Panc1 (cell line): ENCODE measurements around the gene SEMA4D. TPM values are rescaled to one million over a fixed set of nuclear protein-coding genes. Genes with fewer than 3 reads are reported as not detected.
A peak's percentile ranks its signal among the peaks of the same experiment; 100 is the strongest.

Experiments used
- ATAC-seq: fragments of 200-7000 bp; cut with Tn5 transposase; 2 replicates; pipeline ENCODE4 v1.9.1; 2020; ENCODE audit warnings: mild to moderate bottlenecking, moderate library complexity
- BruUV-seq: library from RNA; stranded (reverse); fragments of 400-500 nt; replicated peaks from 2 replicates; lab custom pipeline; 2021; lab: Mats Ljungman, UMichigan
- CTCF ChIA-PET: fragments of 300-600 bp; sonication (Branson Sonifier 250); formaldehyde crosslinking; loops from one replicate; lab custom pipeline; 2022; ENCODE audit warnings: antibody characterized with exemption; lab: Charles Lee
- POLR2A ChIA-PET: fragments of 300-600 bp; sonication (Branson Sonifier 250); formaldehyde crosslinking; loops from one replicate; lab custom pipeline; 2022; ENCODE audit warnings: antibody characterized with exemption; lab: Charles Lee
- DNase-seq: peaks from one replicate; pipeline ENCODE4 v3.0.0-alpha.2; 2010; ENCODE audit warnings: low read depth, low spot score
- H3K27ac ChIP-seq: 2 replicates; pipeline ENCODE4 v1.5.1; 2011; ENCODE audit warnings: mild to moderate bottlenecking, low read length, inconsistent platforms
- H3K27me3 ChIP-seq: fragments of 200-500 bp; sonication (Bioruptor generic); 2 replicates; pipeline ENCODE4 v1.6.0; 2014; ENCODE audit warnings: low read length, inconsistent platforms; ENCODE audit not compliant: control insufficient read depth, insufficient read depth
- H3K36me3 ChIP-seq: fragments of 200-500 bp; sonication (Bioruptor generic); 2 replicates; pipeline ENCODE4 v1.5.1; 2014; ENCODE audit warnings: inconsistent platforms, mild to moderate bottlenecking, low read length, moderate library complexity; ENCODE audit not compliant: control insufficient read depth, insufficient read depth
- H3K4me1 ChIP-seq: 2 replicates; pipeline ENCODE4 v1.5.1; 2011; ENCODE audit warnings: inconsistent platforms, mild to moderate bottlenecking, low read length, moderate library complexity; ENCODE audit not compliant: control insufficient read depth, insufficient read depth
- H3K4me3 ChIP-seq, 2 experiments: 2 replicates each; pipeline ENCODE4 v1.5.1; 2011 to 2012; ENCODE audit warnings: low read depth in 2 of 2, low read length in 2 of 2, mild to moderate bottlenecking in 2 of 2, inconsistent platforms in 1 of 2, moderate library complexity in 1 of 2
- H3K9me3 ChIP-seq: fragments of 200-500 bp; sonication (Bioruptor generic); 2 replicates; pipeline ENCODE4 v1.5.1; 2014; ENCODE audit warnings: low read depth, mild to moderate bottlenecking, inconsistent platforms, low read length, moderate library complexity; ENCODE audit not compliant: control insufficient read depth, insufficient read depth
- CTCF ChIP-seq: fragments of 450-650 bp; IDR thresholded peaks from 2 replicates; pipeline ENCODE4 v1.5.1; 2017; ENCODE audit warnings: mild to moderate bottlenecking
- POLR2AphosphoS5 ChIP-seq: IDR thresholded peaks from 2 replicates; pipeline ENCODE4 v1.6.1; 2012; ENCODE audit warnings: mild to moderate bottlenecking, low read depth, low read length, moderate library complexity
- SIN3A ChIP-seq: IDR thresholded peaks from 2 replicates; pipeline ENCODE4 v1.6.1; 2012; ENCODE audit warnings: low read depth, mild to moderate bottlenecking, low read length, moderate library complexity, borderline replicate concordance; ENCODE audit not compliant: insufficient read depth
- TCF7L2 ChIP-seq: IDR thresholded peaks from 2 replicates; pipeline ENCODE4 v1.6.1; 2011; ENCODE audit warnings: mild to moderate bottlenecking, low read depth, low read length, inconsistent platforms
- in situ Hi-C: cut with HindIII; loops from 2 replicates; pipeline ENCODE4 v1.10.0; 2016; ENCODE audit warnings: low sequenced_read_pairs, low pct_unique_long_range_greater_than_20kb
- intact Hi-C: fragments of 100-400 bp; cut with micrococcal nuclease; formaldehyde crosslinking; loops from one replicate; pipeline ENCODE4 v1.10.0; 2022; ENCODE audit not compliant: unreplicated experiment
- total RNA-seq: library from RNA; stranded (reverse); gene quantifications from one replicate; pipeline ENCODE4 v1.2.1, GENCODE V29; 2021; ENCODE audit not compliant: unreplicated experiment
- TF ChIP-seq, protein P1 (sequence below), 2 experiments: IDR thresholded peaks; 2 replicates each; pipeline ENCODE4 v1.6.1; 2011 to 2012; ENCODE audit warnings: low read depth in 2 of 2, control low read depth in 1 of 2, low read length in 1 of 2, mild to moderate bottlenecking in 1 of 2, moderate library complexity in 1 of 2; ENCODE audit not compliant: insufficient read depth in 1 of 2

SEMA4D gene
- total RNA-seq, 1 experiment from 2014 or later = 6.5 TPM

DNA sequence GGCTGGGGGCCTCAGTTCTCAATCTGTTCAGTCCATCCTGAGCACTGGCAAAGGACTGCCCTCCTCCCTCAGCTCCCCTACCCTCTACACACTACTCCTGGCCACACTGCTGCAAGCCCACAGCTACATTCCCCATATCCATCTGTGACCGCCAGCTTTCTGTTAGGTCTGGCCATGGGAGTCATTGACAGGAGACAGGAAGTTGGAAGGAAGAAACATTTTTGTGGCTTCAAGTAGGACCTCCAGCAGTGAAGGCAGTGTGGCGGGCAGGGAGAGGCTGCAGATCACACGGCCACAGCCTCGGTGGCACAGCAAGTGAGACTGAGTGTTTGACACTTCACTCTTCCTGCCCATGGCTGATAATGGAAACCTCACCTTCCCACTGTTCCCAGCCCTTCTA, 123.7 kb downstream of the SEMA4D start:
- ChIA-PET POLR2A (no interaction called here), CTCF (no interaction called here)
- intact Hi-C loops (loop anchor here (10.0 kb wide), 1 partner anchor 171 kb away; no protein-coding TSS in a partner anchor), in situ Hi-C loops (no loop called here)
- H3K27me3 ChIP-seq = no peaks in the 10 kb centered on the region
- no peak overlapping the region for H3K4me3 ChIP-seq
- no peak overlapping the region for H3K27ac ChIP-seq
- H3K36me3 ChIP-seq = no peaks in the 10 kb centered on the region
- ATAC-seq (no peak), DNase-seq (no peak)
- no TSS peak for BruUV-seq
- TF ChIP-seq SIN3A = no peak
- TF ChIP-seq TCF7L2 = no peak
- TF ChIP-seq, protein P1, sequence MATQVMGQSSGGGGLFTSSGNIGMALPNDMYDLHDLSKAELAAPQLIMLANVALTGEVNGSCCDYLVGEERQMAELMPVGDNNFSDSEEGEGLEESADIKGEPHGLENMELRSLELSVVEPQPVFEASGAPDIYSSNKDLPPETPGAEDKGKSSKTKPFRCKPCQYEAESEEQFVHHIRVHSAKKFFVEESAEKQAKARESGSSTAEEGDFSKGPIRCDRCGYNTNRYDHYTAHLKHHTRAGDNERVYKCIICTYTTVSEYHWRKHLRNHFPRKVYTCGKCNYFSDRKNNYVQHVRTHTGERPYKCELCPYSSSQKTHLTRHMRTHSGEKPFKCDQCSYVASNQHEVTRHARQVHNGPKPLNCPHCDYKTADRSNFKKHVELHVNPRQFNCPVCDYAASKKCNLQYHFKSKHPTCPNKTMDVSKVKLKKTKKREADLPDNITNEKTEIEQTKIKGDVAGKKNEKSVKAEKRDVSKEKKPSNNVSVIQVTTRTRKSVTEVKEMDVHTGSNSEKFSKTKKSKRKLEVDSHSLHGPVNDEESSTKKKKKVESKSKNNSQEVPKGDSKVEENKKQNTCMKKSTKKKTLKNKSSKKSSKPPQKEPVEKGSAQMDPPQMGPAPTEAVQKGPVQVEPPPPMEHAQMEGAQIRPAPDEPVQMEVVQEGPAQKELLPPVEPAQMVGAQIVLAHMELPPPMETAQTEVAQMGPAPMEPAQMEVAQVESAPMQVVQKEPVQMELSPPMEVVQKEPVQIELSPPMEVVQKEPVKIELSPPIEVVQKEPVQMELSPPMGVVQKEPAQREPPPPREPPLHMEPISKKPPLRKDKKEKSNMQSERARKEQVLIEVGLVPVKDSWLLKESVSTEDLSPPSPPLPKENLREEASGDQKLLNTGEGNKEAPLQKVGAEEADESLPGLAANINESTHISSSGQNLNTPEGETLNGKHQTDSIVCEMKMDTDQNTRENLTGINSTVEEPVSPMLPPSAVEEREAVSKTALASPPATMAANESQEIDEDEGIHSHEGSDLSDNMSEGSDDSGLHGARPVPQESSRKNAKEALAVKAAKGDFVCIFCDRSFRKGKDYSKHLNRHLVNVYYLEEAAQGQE (IDR thresholded peaks at IDR 0.05; ENCODE audit: insufficient read depth in 1 of 2, low read depth in 2 of 2, low read length in 1 of 2) = no peak
- TF ChIP-seq CTCF = no peak
- TF ChIP-seq POLR2AphosphoS5 = no peak
- no peaks in the 10 kb centered on the region for H3K9me3 ChIP-seq
- no peaks in the 10 kb centered on the region for H3K4me1 ChIP-seq

GRCh38 chr9:89372979-89373378, 124.9 kb downstream of the SEMA4D start:
- POLR2A ChIA-PET = no interaction called here
- Histone ChIP-seq H3K27me3 (no peaks in the 10 kb centered on the region), H3K36me3 (no peaks in the 10 kb centered on the region), H3K9me3 (no peaks in the 10 kb centered on the region), H3K27ac (no peak overlapping the region), H3K4me3 (no peak overlapping the region), H3K4me1 (no peaks in the 10 kb centered on the region)
- in situ Hi-C loops = no loop called here
- 0 out of 2 replicates have a peak, but pooled peaks have one; percentile 7 for ATAC-seq
- no TSS peak for BruUV-seq
- TF ChIP-seq TCF7L2 (no peak), CTCF (no peak), SIN3A (no peak), POLR2AphosphoS5 (no peak)
- TF ChIP-seq, protein P1 (IDR thresholded peaks at IDR 0.05; ENCODE audit: insufficient read depth in 1 of 2, low read depth in 2 of 2, low read length in 1 of 2) = no peak
- intact Hi-C loops = loop anchor here (10.0 kb wide), 1 partner anchor 172 kb away; no protein-coding TSS in a partner anchor
- no peak for DNase-seq
- CTCF ChIA-PET = no interaction called here
